ENCODE results near the gene SH2D3C.
"Not testable (repeated sequence)": the region's sequence is repeated elsewhere in the genome, so short reads cannot be mapped to it uniquely, and the experiment has no call there.

SH2D3C gene

DNA sequence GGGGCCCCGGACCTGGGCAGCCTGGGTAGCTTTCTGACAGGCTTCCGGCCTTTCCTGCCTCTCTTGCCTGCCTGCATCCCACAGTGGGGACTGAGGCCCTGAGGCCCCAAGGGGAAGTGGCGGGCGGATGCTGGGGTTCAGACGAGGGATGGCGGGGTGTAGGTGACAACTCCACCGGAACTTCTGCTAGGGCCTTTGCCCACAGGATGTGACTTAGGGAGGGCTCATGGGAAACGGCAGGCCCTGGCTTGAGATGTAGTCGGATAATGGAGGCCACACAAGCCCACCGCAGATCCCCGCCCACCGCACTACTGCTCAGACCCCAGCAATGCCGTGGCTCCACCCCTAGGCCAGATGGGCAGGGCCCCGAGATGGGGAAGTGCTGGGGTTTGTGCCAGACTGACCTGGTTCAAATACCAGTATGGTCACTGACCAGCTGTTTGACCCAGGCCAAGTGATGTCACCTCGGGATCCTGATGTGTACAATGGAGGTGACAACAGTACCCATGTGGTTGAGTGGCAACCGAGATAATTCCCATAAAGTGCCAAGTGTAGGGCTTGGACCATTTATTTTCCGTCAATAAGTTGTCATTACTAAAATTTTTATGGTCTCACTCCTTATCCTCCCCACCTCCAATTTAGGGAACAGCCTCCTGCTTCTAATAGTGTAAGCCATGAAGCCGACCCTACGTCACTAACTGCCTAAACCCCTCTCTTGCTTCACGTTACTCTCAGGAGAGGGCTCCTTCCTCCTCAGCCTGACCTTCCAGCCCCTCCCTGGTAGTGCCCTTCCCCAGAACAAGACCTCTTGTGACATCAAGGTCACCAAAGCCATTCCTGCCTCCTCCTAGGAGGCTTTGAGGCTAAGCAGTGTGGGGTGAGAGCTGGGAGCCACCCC, 4.9 kb upstream of the SH2D3C start:
- DNase-seq, result no peak

DNA sequence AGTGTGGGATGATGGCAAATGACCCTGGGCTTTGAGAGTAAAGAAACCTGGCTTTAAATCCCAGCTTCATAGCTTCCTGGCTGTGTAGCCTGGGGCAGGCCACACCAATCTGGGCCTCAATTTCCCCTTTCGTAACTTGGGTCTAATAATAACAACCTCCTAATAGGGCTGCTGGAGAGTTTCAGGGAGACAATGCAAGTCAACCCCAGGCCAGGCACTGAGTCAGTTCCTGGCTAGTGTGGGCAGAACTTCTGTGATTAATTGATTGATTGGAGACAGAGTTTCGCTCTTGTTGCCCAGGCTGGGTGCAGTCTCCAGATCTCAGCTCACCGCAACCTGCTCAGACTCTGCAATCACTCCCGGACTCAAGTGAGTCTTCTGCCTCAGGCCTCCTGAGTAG, 3.3 kb upstream of the SH2D3C start:
- DNase-seq, result no peak

DNA sequence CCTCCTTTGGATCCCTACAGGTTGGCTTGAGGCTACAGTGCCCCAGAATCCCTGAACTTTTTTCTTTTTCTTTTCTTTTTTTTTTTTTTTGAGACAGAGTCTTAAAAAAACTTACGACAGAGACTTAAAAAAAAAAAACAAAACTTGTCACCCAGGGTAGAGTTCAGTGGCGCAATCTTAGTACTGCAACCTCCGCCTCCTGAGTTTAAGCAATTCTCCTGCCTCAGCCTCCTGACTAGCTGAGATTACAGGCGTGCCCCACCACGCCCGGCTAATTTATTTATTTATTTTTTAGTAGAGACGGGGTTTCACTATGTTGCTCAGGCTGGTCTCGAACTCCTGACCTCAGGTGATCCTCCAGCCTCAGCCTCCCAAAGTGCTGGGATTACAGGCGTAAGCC, 2.4 kb upstream of the SH2D3C start:
- not testable (repeated sequence) for DNase-seq

DNA sequence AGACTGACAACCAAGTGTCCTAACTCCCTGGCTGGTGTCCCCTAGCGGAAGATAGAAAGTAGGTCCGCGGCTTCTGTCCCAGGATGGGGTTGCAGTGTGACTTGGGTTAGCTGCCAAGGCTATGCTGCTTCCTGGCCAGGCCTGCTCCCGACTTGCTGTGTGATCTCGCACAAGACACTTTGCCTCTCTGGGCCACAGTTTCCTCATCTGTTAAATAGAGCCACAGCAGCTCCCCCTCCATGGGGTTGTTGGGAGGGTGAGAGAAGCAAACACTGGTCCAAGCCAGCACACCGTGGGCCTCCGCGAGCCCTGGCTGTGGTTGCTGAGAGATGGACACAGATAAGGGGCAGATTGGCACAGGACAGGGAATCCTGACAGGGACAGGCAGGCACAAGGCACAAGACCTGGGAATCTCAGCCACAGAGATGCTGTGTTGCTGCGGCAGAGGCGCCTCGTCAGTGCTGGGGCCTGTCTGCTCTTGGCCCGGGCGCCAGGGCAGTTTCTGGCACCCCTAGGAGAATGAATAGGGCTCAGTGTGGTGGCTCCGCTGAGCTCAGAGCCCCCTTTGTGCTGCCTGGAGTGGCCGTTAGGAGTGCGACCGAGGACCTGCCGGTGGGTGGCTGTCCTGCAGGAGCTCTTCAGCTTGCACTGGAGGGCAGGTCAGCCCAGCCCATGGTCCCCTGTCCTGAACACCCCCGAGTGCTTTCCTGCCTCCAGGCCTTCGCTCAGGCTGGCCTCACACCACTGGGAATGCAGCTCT, 1.8 kb upstream of the SH2D3C start:
- DNase-seq, result no peak

DNA sequence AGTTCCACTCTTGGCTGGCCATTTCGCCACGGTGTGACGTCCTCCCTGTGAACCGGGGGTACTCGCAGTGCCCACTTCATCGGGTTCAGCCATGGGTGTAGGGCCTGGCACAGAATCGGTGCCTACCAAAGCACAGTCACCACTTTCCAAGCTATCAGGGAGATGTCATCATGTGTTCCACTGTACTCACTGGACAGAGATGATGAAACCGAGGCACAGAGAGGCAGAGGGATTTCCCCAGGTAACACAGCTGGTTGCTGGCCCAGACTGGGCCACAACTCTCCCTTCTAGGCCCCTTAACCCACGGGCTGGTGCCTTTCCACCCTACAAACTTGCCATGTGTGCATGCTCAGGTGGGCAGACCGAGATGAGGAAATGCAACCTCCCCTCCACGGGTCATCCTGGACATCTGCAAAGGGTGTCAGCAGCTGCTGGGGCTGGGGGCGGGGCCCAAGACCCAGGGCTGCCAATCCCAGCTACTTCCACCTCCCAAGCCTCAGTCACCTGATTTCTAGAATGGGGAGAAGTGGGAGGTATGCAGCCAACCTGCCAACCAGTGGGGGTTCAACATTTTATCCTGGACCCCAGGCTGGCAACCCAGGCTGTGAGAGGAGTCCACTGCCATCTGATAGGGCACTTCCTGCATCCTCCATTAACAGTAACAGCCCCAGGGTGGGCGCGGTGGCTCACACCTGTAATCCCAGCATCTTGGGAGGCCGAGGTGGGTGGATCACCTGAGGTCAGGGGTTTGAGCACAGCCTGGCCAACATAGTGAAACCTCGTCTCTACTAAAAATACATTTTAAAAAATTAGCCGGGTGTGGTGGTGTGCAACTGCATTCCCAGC, 893 bp upstream of the SH2D3C start:
- DNase-seq, result no peak

DNA sequence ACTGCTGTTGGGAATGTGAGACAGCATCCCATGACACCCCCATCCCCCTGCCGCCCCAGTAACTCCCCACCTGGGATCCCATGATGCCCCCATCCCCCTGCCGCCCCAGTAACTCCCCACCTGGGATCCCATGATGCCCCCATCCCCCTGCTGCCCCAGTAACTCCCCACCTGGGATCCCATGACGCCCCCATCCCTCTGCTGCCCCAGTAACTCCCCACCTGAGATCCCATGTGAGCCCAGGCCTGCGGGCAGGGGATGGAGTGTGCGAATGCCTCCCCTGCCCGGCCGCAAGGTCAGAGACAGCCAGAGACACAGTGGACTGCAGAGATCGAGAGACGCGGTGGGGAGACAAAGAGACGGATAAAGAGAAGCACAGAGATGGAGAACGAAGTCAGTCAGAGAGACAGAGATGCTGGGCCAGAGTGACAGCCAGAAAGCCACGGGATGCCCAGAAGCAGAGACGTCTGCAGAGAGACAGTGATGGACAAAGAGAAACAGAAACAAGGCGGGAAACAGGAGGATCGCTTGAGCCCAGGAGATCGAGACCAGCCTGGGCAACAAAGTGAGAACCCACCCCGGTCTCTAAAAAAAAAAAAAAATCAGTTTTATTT, 992 bp downstream of the SH2D3C start:
- DNase-seq, result no peak

DNA sequence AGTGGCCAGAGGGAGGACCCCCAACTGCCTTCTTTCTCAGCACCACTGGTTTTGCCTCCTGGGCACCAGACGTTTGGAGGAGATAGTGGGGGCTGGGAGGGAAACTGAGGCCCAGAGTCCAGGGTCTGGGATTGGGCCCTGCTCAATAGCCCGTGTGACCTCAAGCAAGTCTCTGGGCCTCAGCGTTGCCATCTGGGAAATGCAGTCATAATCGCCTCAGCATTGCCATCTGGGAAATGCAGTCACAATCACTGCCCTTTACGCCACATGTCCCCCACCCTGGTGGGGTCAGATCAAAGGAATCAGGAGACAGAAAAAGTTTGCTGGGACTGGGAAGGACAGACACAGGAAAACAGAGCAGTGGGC, 1.6 kb downstream of the SH2D3C start:
- DNase-seq, result no peak

DNA sequence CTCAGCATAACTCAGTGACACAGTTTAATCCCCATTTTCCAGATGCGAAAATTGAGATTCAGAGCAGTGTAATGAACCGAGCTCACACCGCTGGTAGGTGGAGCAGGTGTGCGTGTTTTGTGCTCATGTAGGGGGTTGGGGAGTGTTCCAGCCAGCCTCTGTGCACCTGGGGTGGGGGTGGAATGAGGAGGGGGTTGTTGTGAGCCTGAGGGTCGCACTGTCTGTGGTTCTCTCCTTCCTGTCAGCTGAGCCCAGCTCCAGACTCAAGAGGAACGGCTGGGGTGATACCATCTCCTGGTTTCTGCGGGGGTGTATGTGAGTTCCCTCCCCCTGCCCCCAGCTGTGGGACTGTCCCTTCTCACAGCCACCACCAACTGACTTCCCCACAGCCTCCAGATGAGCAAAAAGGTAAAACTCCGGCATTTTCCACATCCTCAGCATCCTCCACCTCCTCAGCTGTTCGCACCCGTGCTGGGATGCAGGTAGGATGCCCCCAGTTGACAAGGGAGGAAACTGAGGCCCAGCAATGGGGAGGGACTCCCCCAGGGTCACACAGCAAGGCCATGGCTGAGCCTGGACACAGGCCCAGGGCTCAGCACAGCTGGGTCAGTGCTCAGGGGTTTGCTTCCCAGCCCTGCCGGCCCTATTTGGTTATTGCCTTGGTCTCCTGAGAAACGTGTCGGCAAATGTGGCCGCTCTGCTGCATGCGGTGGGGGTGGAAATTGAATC, 2.1 kb downstream of the SH2D3C start:
- no peak for DNase-seq

DNA sequence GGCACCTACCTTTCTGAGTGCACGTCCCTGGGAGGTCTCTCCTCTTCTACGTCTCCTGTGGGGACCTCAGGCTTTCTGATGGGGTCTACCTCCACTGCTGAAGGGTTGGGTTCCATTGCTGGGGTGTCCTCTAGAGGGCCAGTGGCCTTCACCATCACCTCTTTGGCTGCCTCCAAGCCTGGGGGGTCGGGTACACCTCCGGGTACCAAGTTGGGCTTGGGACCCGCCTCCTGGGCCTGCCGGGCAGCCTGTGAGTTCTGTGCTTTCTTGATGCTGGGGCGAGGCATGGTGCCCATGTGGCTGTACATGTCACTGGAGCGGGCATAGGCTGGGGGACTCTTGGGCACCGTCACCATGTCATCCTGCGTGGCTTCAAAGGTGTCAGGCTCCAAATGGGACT, 4.5 kb downstream of the SH2D3C start:
- DNase-seq, result no peak

DNA sequence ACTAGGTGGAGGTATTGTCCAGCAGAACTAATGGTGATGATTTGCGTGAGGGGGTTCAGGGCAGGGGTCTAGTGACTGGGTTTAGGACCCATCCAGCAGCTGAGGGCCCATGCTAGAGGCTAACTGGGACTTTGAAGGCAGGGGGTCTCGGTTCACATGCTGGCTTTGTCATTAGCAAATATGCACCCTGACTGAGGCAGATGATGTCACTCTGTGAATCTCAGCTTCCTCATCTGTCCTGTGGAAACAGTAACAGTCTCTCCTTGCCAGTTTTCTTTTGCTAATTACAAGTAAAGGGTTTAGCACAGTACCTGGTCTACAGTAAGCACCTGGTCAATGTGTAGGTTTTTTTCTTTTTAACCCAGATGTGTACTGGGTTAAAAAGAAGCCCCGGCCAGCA, 5.2 kb downstream of the SH2D3C start:
- DNase-seq, result no peak

DNA sequence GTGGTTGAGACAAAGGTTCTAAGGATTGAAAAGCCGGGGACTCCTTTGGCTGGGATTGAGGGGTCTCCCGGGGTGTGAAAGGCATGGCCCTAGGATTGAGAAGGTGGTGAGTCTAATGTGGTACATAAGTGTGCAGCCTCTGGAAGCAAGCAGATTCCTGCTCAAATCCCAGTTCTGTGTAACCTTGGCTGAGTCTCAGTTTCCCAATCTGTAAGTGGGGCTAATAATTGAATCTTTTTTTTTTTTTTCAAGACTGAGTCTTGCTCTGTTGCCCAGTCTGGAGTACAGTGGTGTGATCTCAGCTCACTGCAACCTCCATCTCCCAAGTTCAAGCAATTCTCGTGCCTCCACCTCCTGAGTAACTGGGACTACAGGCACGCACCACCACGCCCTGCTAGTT, 5.9 kb downstream of the SH2D3C start:
- DNase-seq, result no peak

DNA sequence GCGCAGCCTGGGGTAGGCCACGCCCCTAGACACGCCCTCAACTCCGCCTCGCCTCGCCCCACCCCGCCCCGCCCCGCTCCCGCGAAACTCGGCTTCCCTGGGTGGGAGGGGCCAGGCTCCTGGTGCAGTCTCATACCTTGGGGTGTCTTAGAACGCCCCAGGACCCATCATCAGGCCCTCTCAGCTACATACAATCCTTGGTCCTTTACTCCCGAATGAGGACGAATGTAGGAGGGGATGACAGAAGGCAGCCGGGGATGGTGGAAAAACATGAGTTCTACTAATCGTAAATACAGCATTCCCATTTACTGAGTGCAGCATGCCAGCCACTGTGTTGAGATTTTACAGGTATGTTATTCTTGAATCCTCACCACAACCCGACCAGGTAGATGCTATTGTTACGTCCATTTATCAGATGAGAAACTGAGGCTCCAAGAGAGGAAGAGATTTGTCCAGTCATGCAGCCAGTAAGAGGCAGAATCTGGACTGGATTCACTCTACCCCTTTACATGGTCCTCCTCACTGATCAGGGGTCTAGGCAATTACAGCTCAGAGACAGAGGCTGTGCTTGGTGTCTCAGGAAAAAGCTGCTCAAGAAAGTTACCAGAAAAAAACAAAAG, 6.8 kb downstream of the SH2D3C start:
- no peak for DNase-seq

DNA sequence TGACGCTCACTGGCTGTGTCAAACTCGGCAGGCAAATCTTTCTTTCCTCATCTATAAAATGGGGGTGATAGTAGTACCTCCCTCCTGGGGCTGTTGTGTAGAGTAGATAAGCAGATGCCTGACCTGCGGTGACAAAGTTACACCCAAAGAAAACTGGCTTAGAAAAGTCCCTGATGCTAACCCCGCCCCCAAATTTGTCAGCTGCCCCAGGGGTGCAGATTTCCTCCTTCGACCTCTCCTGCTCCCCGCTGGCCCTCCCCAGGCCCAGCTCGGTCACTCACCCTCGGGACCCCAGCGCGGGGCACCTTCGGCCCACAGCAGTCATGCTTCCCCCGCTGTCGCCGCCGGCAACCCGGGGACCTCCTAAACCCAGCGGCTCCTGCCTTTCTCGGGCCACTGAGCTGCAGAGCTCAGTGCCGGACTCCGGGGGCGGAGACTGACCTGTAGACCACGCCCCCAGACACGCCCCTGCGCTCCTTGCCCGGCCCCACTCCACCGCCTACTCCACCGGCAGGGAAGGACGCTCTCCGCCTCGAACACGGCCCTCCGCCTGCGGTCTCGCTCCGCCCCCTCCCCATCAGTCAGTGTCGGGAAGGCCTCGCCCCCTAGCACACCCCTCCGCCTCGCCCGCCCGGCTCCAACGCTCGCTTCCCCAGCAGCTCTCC, 7.4 kb downstream of the SH2D3C start:
- DNase-seq, result peak; percentile 88

DNA sequence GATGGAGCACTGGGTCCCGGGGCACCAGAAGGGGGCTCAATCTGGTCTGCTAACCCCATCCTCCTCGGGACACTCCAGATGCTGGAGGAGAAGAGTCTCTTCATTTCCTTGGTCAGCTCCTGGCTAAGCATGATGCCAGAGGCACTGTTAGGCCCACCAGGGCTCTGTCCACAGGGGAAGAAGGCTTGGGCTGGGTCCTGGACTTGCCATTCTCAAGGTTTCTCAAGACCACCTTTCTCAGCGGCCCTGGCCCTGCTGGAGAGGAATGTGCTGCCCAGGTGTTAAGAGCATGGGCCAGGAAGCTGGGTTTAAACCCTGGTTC, 7.9 kb downstream of the SH2D3C start:
- no peak for DNase-seq

DNA sequence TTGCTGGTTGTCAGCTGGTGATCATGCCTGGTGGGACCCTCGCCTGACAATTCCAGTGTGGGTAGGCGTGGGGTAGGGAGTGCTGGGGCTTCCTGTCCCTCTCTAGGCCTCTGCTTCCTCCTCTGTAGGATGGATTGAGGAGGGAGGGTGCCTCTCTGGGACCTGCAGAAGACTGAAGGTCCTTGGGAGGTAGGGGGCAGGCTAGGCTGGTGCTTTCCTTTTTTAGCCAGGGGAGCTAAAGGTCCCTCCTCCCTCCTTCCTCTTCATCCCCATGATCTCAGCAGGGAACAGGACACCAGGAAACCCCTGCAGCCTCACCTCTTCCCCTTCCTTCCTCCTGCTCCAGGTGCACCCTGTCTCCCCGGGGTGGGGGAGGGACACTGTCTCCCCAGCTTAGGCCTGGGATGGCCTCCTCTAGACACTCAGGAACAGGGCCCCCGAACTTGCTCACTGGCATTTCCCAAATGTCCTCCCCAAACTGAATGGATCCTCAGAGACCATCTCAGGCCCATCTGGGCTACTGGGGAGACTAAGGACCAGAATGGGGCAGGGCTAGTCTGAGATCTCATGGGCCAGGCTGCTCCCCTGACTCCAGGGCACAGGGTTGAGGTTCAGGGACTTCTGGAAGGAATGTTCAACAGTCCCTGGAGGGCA, 8.4 kb downstream of the SH2D3C start:
- no peak for DNase-seq

DNA sequence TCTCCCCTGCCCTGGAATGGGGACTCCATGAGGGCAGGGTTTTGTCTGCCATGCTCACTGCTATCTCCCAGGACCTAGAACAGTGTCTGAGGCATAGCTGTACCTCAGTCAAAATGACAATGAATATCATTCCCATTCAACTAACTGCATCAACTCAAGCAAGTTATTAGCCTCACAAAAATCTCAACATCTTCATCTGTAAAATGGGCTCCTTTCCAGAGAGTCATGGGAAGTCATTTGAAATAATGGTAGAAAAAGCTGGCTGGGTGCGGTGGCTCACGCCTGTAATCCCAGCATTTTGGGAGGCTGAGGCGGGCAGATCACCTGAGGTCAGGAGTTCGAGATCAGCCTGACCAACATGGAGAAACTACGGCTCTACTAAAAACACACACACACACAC, 9.4 kb downstream of the SH2D3C start:
- DNase-seq, result no peak

DNA sequence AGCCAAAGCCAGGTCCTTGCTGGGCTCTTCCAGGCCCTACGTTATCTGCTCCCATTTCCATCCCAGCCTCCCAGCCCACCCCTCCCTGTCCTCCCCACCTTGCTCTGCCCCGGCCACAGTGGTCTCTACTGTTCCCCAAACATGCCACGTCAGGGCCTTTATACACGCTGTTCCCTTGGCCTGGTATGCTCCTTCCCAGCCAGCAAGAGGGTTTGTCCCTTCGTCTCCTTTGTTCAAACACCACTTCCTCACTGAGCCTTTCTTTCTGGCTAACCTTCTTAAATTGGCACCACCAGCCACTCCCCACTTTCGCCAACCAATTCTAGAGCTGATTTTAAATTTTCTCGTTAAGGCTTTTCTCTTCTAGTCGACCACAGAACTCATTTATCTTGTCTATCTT, 9.8 kb downstream of the SH2D3C start:
- DNase-seq, result no peak

DNA sequence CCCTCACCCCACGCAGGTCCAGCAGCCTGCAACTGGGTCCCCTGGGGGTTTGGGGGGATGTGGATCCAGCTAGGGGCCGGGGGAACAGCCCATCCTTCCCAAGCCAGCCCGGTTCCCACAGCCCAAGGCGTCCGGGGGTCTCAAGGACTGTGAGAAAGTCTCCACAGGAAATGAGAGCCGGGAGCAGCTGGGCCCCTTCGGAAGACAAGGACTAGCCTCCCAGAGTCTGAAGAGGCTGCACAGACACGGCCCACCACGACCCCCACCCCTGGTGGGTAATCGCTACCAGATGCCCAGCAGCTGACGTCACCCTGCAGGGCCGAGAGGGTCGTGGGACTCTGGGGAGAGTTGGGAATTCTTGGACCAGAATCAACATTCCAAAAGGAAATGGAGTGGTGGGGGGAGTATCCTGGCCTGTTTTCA, 10.5 kb downstream of the SH2D3C start:
- DNase-seq, result no peak

DNA sequence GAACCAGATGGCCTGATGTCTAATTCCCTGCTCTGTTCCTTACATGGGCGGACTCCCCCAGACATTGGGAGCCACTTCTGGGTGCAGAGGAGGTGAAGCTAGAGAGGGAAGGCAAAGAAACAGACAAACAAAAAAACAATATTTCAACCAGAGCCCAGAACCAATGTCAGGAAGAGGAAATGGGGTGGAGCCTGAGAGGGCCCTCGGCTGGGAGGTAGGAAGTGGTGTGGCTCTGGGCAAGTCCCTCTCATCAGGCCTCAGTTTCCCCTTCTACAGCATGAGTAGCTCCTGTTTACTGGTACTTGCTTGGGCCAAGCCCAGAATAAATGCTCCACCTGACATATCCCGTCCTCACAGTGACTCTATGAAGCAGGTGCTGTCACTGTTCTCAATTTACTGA, 11.1 kb downstream of the SH2D3C start:
- DNase-seq, result no peak

DNA sequence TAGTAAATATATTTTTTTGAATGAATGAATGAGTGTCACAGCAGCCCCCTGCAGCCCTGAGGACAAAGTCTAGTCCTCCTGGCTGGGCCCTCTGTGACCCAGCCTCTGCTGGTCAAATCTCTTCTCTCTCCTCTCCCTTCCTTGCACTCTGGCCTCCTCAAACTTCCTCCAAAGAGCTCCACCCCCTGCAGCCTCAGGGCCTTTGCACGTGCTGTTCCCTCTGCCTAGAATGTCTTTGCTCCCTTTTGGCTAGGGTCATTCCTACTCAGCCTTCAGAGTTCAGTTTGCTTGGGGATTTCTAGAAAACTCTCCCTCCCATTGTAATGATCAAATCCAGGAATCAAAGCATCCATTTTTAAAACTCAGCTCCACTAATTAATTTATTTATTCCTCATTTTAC, 13.0 kb downstream of the SH2D3C start:
- DNase-seq, result no peak

DNA sequence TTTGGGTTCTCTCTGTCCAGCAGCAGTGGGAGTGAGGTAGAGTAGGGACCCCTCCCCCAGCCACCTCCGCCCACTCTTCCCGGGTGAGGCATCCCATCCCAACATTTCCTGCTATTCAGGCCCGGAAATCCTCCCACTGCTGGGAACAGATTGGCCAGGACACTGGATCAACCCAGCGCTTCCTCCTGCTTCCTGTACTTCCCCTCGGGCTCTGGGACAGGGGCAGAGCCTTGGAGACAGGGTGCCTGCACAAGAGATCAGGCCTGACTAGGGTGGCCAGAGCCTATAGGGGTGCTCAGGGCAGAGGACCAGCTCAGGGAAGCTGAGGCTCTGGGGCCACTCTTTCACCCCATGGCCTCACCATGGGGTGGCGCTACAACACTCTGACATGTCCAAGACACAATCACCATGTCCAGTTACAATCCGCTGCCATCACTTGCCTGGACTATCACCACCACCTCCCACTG, 14.5 kb downstream of the SH2D3C start:
- no peak for DNase-seq

Data from DMS79 (cell line).